ENCODE results near the gene FMNL1.
"Not testable (repeated sequence)": the region's sequence is repeated elsewhere in the genome, so short reads cannot be mapped to it uniquely, and the experiment has no call there.

The FMNL1 gene

DNA sequence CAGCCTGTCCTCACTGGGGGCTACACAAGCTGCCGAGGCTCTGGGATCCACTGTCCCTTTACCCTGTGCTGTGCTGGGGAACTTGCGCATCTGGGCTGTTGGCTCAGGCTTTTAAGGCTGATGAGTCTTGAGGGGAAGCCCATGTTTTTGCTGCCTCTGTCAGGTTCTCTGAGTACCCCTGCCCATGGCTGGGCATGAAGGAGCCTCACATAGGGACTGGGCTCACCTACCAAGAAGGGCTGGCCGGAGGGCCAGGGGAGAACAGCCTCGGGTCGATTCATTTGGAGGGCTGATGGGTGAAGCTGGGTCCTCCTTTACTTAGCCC, 14.6 kb downstream of the FMNL1 start:
- DNase-seq, result no peak

DNA sequence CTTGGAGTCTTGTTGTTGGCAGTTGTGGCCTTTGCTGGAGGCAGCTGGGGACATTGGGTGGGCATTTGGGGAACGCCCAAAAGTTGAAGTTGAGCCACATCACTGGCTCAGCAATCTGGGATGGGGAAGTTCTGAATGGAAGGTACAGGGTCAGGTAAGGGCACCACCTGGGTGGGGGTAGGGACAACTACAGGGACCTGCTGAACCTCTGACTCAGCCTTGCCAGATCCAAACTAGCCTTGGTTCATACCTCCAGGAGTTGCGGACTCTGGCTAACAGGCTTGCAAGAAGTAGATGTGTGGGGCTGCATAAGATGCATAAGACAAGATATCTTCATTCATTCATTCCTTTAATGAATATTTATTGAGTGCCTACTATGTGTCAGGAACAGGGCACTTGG, 16.0 kb downstream of the FMNL1 start:
- DNase-seq, result no peak

DNA sequence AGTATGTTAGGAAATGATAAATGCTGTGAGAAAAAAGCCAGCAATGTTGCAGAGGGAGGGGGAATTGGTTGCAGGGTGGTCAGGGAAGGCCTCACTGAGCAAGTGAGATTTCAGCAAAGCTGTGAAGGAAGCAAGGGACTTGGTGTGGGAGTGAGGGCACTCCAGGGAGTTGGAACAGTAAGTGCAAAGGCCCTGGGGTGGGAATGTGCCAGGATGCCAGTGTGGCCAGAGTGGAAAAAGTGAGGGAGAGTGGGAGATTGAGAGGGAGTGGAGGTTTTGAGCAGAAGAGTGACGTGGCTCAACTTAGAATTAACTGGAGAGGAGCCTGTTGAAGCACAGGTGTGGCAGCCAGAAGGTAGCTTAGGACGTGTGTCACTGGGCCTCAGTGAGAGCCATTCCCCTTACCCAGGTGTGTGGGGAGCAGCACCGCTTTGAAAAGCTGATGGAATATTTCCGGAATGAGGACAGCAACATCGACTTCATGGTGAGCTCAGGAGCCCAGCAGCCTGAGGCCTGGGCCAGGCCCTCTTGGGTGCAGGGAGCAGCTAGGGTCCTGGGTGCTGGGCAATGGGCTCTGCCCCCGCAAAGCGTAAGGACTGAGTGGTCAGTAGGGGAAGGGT, 16.6 kb downstream of the FMNL1 start:
- no peak for DNase-seq

DNA sequence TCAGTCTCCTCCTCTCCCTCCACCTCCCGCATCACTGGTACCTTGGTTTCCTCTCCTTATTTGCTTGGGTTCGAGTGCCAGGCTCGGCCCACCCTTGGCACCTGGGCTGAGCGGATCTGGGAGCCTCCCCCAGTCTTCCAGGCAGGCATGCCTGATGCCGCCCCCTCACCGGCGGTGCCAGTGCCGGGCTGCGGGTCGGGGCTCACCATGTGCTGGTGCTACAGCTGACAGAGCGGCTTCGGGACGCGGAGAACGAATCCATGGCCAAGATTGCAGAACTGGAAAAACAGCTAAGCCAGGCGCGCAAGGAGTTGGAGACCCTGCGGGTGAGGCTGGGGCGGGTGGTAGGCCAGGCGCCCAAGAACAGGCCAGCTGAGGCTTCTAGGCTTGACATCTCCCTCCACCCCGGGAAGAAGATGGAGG, 19.2 kb downstream of the FMNL1 start:
- DNase-seq, result peak in 1 of 2 experiments; percentile 60

DNA sequence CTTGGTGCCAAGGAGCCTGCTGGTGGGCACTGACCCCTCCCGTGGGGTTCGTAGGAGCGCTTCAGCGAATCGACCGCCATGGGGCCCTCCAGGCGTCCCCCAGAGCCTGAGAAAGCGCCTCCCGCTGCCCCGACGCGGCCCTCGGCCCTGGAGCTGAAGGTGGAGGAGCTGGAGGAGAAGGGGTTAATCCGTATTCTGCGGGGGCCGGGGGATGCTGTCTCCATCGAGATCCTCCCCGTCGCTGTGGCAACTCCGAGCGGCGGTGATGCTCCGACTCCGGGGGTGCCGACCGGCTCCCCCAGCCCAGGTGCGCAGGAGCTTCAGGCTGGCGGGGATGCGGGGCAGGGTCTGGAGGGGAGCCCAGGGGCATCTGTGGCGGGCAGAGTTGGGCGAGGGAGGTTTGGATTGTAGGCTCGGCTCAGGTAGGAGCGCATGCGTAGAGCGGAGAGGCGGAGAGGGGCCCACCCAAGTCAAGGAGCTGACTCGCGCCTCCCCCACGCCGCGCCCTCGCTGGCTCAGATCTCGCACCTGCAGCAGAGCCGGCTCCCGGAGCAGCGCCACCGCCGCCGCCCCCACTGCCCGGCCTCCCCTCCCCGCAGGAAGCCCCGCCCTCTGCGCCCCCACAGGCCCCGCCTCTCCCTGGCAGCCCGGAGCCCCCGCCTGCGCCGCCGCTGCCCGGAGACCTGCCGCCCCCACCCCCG, 19.8 kb downstream of the FMNL1 start:
- peak; percentile 47 to 84 for DNase-seq

DNA sequence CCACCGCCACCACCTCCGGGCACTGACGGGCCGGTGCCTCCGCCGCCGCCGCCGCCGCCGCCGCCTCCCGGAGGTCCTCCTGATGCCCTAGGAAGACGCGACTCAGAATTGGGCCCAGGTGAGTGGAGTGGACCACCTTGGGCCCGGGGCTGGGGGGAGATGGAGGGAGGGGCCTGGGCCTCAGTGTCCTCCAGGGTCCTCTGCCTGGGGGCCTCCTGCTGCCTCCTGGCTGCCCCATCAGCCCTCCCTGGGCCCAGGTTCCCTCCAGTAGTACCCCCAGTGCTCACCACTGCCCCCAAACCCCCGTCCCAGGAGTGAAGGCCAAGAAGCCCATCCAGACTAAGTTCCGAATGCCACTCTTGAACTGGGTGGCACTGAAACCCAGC, 20.3 kb downstream of the FMNL1 start:
- DNase-seq, result no peak

DNA sequence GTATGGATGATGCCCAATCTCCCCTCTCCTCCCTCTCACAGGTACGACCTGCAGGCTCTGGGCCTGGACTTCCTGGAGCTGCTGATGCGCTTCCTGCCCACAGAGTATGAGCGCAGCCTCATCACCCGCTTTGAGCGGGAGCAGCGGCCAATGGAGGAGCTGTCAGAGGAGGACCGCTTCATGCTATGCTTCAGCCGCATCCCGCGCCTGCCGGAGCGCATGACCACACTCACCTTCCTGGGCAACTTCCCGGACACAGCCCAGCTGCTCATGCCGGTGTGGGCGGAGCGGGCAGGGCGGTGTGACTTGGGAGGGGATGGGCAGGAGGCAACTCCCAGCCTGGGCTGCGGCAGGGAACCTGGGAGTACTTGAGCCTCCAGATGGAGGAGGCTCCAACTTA, 22.1 kb downstream of the FMNL1 start:
- no peak for DNase-seq

DNA sequence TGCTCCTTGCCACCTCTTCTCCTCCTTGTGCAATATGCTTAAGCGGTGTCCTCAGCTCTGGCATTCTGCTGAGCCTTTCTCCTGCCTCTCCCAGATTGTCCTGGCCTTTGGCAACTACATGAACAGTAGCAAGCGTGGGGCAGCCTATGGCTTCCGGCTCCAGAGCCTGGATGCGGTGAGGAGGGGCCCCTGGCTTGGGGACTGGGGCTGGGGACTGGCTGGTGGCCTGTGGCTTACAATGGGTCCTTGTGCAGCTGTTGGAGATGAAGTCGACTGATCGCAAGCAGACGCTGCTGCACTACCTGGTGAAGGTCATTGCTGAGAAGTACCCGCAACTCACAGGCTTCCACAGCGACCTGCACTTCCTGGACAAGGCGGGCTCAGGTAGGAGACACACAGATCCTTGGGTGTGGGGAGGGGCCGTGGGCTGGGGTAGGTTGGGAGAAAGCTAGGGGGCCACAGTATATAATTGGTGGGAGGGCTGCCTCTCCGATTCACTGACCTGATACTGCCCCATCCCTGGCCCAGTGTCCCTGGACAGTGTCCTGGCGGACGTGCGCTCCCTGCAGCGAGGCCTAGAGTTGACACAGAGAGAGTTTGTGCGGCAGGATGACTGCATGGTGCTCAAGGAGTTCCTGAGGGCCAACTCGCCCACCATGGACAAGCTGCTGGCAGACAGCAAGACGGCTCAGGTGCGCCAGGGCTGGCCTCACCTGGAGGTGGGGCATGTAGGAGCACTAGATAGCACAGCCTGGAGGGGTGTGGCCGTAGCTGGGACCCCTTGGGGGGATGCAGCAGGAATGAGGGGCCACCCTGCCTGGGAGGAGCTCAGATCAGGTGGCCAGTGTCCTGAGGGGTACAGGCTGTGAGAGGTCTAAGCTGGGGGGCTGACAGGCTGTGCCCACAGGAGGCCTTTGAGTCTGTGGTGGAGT, 23.3 kb downstream of the FMNL1 start:
- no peak for DNase-seq

DNA sequence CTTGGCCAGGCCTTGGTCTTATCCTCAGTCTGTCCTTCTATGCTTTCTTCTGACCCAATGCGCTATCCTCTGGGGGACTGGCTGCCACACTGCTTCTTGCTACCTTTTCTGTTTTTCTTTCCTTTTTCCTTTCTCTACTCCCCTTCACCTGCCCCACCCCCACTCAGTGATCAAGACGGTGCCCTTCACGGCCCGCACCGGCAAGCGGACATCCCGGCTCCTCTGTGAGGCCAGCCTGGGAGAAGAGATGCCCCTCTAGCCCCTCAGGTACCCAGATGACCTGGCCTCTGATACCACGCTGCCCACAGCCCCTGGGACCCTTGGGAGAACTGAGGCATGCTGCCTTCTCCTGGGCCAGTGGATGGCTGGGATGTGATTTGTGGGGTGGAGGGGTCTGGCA, 24.7 kb downstream of the FMNL1 start:
- DNase-seq, result no peak

DNA sequence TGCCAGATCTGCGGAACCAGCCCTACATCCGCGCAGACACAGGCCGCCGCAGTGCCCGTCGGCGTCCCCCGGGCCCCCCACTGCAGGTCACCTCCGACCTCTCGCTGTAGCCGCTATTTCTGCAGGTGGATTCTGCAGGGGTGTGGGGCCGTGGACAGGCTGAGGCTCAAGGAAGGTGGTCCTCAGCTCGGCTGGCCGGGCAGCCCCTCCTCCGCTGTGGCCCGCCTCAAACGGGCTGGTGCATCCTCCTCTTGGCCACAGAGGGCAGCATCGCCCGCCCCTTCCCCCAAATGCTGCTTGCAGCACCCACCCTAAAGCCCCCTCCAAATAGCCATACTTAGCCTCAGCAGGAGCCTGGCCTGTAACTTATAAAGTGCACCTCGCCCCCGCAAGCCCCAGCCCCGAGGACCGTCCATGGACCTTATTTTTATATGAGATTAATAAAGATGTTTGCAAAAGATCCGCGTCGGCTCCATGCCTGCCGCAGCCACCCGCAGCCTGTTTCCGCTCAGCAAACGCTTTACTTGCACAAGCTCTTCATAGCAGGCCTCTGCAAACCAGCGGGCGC, 25.3 kb downstream of the FMNL1 start:
- peak; percentile 50 to 80 for DNase-seq

DNA sequence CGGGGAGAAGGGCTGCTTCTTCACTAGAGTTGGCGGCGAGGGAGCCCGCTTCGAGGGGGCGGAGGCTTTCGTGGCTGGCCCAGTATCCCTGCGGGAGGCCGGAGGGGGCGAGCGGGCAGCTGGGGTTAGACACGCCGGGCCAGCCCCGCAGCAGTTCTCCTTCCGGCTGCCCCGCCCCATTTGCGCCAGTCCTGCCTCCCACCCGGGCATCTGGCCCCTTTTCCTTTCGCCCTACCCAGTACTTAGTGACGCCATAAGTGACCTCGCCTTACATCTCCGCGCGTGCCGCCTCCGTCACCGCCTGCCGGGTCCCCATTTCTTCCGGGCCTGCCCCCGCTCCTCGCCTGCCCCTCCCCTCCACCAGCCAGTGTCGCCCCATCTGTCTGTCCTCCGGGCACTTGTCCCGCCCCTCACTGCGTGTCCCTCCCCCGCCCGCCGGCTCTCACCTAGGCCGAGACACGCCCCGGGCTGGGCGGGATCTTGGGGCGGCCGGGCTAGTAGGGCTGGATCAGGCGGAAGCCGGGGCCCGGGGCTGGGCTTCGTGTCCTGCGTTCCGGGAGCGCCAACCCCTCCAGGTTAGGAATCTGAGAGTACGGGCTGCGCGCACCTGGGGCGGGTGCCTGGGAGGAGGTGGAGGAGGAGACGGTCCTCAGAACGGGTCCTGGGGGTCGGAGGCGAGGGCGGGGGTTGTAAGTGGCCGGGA, 25.9 kb downstream of the FMNL1 start:
- DNase-seq, result peak; percentile 94 to 99

DNA sequence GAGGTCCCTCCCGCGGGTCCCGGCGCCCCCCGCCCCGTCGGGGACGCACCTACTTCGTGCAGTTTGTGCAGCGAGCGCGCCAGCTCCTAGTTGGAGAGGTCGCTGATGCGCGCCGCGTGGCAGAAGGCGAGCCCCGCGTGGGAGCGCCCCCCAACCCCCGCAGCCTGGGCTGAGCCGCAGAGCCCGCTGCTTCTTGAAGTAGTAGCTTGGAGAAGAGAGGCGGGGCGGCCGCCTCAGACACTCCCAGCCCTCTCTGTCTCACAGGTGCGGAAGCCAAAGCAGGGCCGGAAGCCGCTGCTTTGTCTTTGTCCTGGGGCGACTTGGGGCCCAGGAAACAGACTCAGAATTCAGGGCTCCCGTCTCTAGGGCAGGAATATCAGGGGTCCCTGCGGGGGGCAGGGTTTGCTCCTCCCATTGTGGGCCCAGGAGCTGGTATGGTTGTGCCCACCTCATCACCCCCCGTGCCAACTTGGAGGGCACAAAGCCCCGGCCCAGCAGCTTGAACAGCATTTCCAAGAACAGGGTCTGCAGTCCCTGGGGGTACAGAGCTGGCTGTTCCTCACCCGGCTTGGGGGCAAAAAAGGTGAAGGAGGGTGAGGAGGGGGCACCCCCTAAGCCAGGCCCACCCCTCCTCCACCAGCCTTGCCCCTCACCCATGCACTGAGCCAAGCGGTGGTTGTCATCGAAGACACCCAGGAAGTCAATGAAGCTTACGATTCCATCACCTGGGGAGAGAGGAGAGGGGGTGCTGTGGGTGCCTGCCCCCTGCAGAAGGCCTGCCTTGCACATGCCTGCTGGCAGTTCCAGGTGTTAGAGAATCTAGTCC, 26.7 kb downstream of the FMNL1 start:
- peak in 1 of 2 experiments; percentile 78 for DNase-seq

DNA sequence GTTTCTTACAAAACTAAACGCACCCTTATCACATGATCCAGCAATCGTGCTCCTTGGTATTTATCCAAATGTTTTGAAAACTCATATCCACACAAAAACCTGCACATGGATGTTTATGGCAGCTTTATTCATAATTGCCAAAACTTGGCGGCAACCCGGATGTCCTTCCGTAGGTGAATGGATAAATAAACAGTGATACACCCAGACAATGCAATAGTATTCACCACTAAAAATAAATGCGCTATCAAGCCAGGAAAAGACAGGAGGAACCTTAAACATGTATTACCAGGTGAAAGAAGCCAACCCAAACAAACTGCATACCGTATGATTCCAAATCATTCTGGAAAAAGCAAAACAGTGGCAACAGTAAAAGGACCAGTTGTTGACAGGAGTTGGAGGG, 30.2 kb downstream of the FMNL1 start:
- DNase-seq, result no peak

DNA sequence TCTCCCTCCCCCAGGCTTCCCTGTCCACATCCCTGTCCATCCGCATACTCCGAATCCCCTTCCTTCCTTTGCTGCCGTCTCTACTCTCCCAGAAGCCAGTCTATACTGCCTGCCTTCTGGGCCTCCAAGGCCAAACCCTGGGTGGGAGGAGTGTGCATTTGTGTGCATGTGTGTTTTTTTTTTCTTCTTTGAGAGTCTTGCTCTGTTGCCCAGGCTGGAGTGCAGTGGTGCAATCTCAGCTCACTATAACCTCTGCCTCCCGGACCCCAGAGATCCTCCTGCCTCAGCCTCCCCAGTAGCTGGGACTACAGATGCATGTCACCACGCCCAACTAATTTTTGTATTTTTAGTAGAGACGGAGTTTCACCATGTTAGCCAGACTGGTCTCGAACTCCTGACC, 31.6 kb downstream of the FMNL1 start:
- DNase-seq, result not testable (repeated sequence)

DNA sequence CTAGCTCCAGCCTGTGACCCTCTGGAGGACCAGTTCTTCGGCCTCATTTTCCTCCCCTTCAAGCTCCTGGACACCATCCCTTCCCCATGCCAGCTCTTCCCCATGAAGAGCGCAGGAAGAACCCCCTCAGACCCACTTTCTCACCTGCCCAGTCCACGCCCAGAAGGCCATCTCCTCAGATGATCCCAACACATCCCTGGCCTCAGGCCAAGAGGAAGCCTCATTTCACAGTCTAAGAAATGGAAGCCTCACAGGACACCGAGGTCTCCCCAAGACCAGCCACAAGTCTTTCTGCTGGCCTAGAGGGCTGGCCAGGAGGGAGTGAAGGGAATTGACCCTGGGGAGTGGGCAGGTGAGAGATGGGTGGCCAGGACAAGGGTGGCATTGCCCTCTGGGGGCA, 32.2 kb downstream of the FMNL1 start:
- DNase-seq, result no peak

DNA sequence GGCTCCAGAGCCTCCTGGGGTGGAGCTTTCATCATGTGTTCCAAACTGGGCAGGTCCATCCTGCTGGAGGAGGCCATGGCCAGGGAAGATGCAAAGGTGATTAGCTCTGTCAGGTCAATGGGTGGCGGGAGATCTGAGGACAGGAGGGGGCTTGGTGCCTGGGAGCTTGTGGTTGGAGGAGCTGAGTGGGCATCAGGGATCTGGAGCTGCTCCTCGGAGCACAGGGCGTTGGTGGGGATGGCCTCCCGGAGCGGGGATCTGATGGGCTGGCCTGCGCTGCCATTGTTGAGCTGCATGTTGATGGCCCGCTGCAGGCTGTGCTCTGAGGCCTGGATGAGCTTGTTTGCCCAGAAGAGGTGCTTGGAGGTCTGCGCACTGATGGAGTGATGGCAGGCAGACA, 33.7 kb downstream of the FMNL1 start:
- no peak for DNase-seq

DNA sequence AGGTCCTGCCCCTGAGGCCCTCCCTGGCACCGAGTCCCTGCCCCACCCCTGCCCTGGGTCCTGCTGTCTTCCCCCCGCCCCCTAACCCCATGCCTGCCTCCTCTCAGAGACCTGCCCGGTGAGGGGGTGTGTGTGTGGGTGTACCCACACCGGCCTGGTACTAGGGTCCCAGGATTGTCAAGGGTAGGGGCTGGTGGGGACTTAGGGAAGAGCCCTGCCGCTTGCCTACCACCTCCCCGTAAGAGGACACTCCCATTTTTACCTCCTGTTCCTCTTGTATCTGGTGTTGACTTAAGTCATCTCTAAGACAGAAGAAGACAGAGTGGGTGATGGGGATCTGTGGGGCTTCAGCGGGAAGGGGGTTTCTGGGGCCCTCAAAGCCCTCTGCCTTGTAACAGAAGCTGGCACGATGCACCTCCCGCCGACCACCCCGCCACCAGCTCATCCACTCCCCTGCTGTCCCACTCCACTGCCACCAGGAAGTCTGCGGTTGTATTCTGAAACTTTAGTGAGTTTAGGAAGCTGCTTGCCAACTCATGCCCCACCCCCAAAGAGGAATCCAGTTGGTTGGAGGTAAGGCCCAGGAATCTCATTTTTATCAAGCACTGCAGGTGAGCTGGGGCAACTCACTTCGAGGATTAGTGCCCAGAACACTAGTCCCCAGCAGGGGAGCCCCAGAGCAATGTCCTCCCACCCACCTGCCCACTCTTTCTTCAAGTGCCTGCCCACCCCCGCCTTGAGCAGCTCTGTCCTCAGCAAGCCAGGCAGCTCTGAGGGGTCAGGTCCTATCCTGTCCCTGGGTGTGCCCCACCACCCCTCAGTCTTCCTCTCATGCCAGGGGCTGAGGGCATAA, 34.7 kb downstream of the FMNL1 start:
- no peak for DNase-seq

DNA sequence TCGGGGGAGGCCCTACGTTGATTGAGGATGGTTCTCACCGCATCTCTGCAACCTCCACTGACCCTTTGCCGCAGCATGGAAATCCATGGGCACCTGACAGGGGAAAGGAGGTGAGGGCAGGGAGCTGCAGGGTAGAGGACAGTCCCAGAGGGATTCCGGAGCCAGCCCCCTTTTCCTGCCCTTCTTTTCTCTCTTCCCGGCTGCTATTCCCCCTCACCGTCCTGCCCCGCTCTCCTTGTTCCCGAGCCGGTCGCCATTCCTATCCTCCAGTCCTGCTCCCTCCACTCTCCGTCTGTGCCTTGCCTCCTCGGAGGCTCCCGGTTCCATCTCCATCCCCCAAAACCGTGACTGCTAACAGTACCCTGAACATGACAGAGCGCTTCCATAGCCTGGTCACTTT, 35.4 kb downstream of the FMNL1 start:
- DNase-seq, result no peak

DNA sequence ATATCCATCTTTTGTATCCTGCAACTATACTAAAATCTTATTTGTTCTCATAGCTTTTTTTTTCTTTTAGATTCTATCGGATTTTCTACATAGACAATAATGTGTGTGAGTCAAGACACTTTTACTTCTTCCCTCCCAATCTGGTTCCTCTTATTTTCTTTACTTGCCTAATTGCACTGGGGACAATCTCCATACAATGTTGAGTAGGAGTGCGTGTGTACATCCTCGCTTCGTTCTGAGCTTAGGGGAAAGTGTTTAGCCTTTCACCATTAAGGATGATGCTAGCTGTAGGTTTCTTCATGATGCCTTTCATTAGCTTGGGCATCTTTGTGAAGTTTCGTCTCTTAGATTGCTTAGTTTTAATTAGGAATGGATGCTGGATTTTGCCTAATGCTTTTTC, 37.3 kb downstream of the FMNL1 start:
- no peak for DNase-seq

DNA sequence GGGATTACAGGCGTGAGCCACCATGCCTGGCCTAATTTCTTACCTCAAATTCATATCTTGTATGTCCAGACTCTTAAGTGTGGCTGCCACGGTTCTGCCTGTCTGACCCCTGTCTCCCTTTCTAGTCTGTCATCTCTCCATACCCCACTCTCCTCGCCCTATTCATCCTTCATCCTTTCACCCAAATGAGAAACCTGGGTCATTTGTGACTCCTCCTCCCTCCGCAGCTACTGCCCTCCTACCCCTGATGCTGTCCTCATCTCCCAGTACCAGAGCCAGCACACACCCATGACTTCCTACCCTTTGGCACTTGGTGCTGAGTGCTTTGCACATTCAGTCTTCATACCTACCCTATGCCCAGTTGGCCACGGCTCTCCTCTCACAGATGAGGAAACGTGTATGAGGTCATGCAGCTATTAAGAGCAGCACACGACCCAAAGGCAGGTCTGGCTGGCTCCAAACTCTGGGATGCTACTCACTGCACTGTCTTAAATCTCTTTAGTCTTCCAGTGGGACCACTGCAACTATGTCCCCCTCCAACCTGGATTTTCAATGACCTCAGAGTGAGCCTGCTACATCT, 38.6 kb downstream of the FMNL1 start:
- no peak for DNase-seq
